A549 (cell line): ENCODE results near the gene BCAP31. TPM values are rescaled to one million over a fixed set of nuclear protein-coding genes. Genes with fewer than 3 reads are reported as not detected.

Experiments
- ATAC-seq, 2 experiments: fragments of 200-7000 bp in 1 of 2; fragments of >200 bp in 1 of 2; cut with Nextera tagmentation in 1 of 2; cut with Tn5 transposase in 1 of 2; 3 replicates each; pipeline versions ENCODE4 v1.8.0 to v1.9.1; 2018 to 2020; ENCODE audit warnings: mild to moderate bottlenecking in 1 of 2, moderate library complexity in 1 of 2
- CTCF ChIA-PET: fragments of 300-600 bp; sonication (Branson Sonifier 250); formaldehyde crosslinking; extraction: SDS; loops from one replicate; lab custom pipeline; 2021; ENCODE audit warnings: antibody characterized with exemption, inconsistent platforms; lab: Yijun Ruan, JAX
- POLR2A ChIA-PET: fragments of 350-600 bp; formaldehyde crosslinking; extraction: SDS; loops from one replicate; lab custom pipeline; 2021; ENCODE audit warnings: antibody characterized with exemption, inconsistent platforms; lab: Yijun Ruan, JAX
- DNase-seq, 2 experiments: peaks; one replicate each; pipeline versions ENCODE4 v3.0.0 to v3.0.0-alpha.2; 2011 to 2016; ENCODE audit warnings: low read depth in 1 of 2, low spot score in 1 of 2
- FAIRE-seq: peaks from 2 replicates; lab custom pipeline; 2011; peaks lifted over from hg19 to GRCh38; lab: Jason Lieb, UNC
- H3K27ac ChIP-seq, 2 experiments: fragments of >200 bp; sonication (Bioruptor Twin); formaldehyde crosslinking; 3 replicates each; pipeline ENCODE4 v1.5.1; 2016 to 2017
- H3K4me1 ChIP-seq: fragments of >200 bp; sonication (Bioruptor Twin); formaldehyde crosslinking; 3 replicates; pipeline ENCODE4 v1.6.1; 2016
- H3K4me2 ChIP-seq: fragments of >200 bp; sonication (Bioruptor Twin); formaldehyde crosslinking; 3 replicates; pipeline ENCODE4 v1.6.1; 2016
- H3K4me3 ChIP-seq: fragments of >200 bp; sonication (Bioruptor Twin); formaldehyde crosslinking; 3 replicates; pipeline ENCODE4 v1.5.1; 2016
- H3K9me3 ChIP-seq: fragments of >200 bp; sonication (Bioruptor Twin); formaldehyde crosslinking; 3 replicates; pipeline ENCODE4 v1.6.1; 2016
- BCL3 ChIP-seq: fragments of >200 bp; sonication (Bioruptor Twin); formaldehyde crosslinking; IDR thresholded peaks from 3 replicates; pipeline ENCODE4 v1.6.1; 2016
- BHLHE40 ChIP-seq: IDR thresholded peaks from 2 replicates; pipeline ENCODE4 v1.6.1; 2012; ENCODE audit warnings: low read depth, low read length, inconsistent platforms
- CEBPB ChIP-seq, 2 experiments: fragments of >200 bp in 1 of 2; sonication (Bioruptor Twin) in 1 of 2; formaldehyde crosslinking in 1 of 2; IDR thresholded peaks; 2 replicates each; pipeline ENCODE4 v1.6.1; 2012 to 2016
- EHMT2 ChIP-seq: fragments of 200-600 bp; sonication (generic); IDR thresholded peaks from 2 replicates; pipeline ENCODE4 v1.6.1; 2016; ENCODE audit warnings: antibody characterized with exemption, low read depth, mild to moderate bottlenecking, moderate library complexity
- EP300 ChIP-seq, 2 experiments: fragments of >200 bp; sonication (Bioruptor Twin); formaldehyde crosslinking; IDR thresholded peaks; 2 replicates in 1 of 2; 3 replicates in 1 of 2; pipeline ENCODE4 v1.6.1; 2016 to 2017
- ESRRA ChIP-seq: fragments of 150-350 bp; IDR thresholded peaks from 2 replicates; pipeline ENCODE4 v1.6.1; 2014; ENCODE audit warnings: mild to moderate bottlenecking, low read length, borderline replicate concordance
- FOXS1 ChIP-seq: fragments of 250-450 bp; sonication (Bioruptor Pico); IDR thresholded peaks from 2 replicates; pipeline ENCODE4 v1.5.0; 2020; ENCODE audit warnings: mild to moderate bottlenecking, moderate library complexity
- HEYL ChIP-seq: fragments of 250-450 bp; sonication (Bioruptor Pico); IDR thresholded peaks from 2 replicates; pipeline ENCODE4 v1.8.0; 2021; ENCODE audit warnings: mild to moderate bottlenecking, moderate library complexity
- HOXB13 ChIP-seq: fragments of 250-450 bp; sonication (Bioruptor Pico); IDR thresholded peaks from 2 replicates; pipeline ENCODE4 v1.5.0; 2020; ENCODE audit warnings: low read depth, mild to moderate bottlenecking, moderate library complexity
- KDM5A ChIP-seq: fragments of 200-600 bp; sonication (generic); IDR thresholded peaks from 2 replicates; pipeline ENCODE4 v1.6.1; 2016; ENCODE audit warnings: antibody characterized with exemption, mild to moderate bottlenecking
- MAFK ChIP-seq: fragments of 450-650 bp; IDR thresholded peaks from 2 replicates; pipeline ENCODE4 v1.6.1; 2014; ENCODE audit not compliant: partially characterized antibody
- MAX ChIP-seq: IDR thresholded peaks from 2 replicates; pipeline ENCODE4 v1.6.1; 2012
- MAZ ChIP-seq: fragments of 150-350 bp; IDR thresholded peaks from 2 replicates; pipeline ENCODE4 v1.6.1; 2014; ENCODE audit warnings: antibody characterized with exemption, low read depth, low read length, borderline replicate concordance
- PHF8 ChIP-seq: fragments of 200-600 bp; sonication (generic); IDR thresholded peaks from 2 replicates; pipeline ENCODE4 v1.6.1; 2016; ENCODE audit warnings: low read depth, mild to moderate bottlenecking, antibody characterized with exemption, moderate library complexity, borderline replicate concordance
- POLR2A ChIP-seq: IDR thresholded peaks from 2 replicates; pipeline ENCODE4 v1.6.1; 2012; ENCODE audit warnings: mild to moderate bottlenecking, low read length
- POLR2AphosphoS2 ChIP-seq: conservative IDR thresholded peaks from 2 replicates; pipeline ENCODE4 v1.6.1; 2012; ENCODE audit warnings: low read length, improper control_type of control experiment, inconsistent platforms
- RCOR1 ChIP-seq: fragments of 150-350 bp; IDR thresholded peaks from 2 replicates; pipeline ENCODE4 v1.6.1; 2014; ENCODE audit warnings: antibody characterized with exemption, low read length, low read depth
- ZFP36 ChIP-seq: fragments of 450-650 bp; IDR thresholded peaks from 2 replicates; pipeline ENCODE4 v1.6.1; 2014; ENCODE audit warnings: borderline replicate concordance; ENCODE audit not compliant: partially characterized antibody
- WGBS: methylation state at CpG from one replicate; pipeline ENCODE4 v1.1.6; 2017; ENCODE audit errors: missing lambda C conversion rate; 5-methylcytosine and 5-hydroxymethylcytosine counted together
- polyA plus RNA-seq, 4 experiments: library from polyadenylated mRNA; depleted of rRNA in 3 of 4; stranded (reverse); fragments of >200 nt; fragmentation: RNase III in 1 of 4; extraction: RNeasy Plus Mini Kit Qiagen cat#74134 plus additional on column Dnase treatment in 1 of 4; gene quantifications; 2 replicates in 3 of 4; 3 replicates in 1 of 4; pipeline ENCODE4 v1.2.3, GENCODE V29; 2011 to 2017
- TF ChIP-seq, protein P1 (sequence below): fragments of 250-450 bp; sonication (Bioruptor Pico); IDR thresholded peaks from 2 replicates; pipeline ENCODE4 v1.5.0; 2020; ENCODE audit warnings: low read depth, mild to moderate bottlenecking, moderate library complexity
- TF ChIP-seq, protein P2 (sequence below): fragments of 200-600 bp; sonication (generic); IDR thresholded peaks from 2 replicates; pipeline ENCODE4 v1.6.1; 2016; ENCODE audit warnings: antibody characterized with exemption, mild to moderate bottlenecking, moderate library complexity

BCAP31 gene
- polyA plus RNA-seq, 2 of the 4 experiments (the other 2 are of a cell fraction) = 217 to 349 TPM

DNA sequence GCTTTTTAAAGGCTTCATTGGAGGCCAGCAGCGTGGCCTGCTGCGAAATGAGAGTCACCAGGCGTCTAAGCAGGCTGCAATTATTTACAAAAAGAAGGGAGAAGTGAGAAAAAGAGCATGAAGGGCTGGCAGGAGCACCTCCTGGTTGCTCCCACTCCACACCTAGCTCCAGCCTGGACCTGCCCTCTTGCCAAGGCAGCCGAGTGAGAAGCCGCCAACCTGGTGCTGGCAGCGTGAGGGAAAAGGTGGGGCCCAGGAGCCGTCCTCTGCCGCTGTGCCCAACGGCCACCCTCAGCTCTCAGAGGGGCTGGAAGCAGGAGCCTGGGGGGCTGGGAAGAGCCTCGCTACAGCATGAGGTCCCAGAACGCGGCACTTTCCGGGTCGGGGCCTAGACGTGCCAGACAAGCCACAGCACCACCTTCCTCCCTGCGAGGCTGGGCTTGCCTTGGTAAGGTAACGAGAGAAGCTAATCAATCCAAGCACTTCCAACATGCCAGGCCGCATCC is 20.1 kb downstream of the BCAP31 start:
- TF ChIP-seq EP300 (IDR thresholded peaks at IDR 0.05) (no peak), MAX (no peak), EHMT2 (no peak), HEYL (CRISPR knock-in tag) (no peak), FOXS1 (CRISPR knock-in tag) (no peak)
- TF ChIP-seq, protein P1, sequence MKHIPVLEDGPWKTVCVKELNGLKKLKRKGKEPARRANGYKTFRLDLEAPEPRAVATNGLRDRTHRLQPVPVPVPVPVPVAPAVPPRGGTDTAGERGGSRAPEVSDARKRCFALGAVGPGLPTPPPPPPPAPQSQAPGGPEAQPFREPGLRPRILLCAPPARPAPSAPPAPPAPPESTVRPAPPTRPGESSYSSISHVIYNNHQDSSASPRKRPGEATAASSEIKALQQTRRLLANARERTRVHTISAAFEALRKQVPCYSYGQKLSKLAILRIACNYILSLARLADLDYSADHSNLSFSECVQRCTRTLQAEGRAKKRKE (CRISPR knock-in tag) = no peak
- POLR2A ChIA-PET = no interaction called here
- Histone ChIP-seq H3K4me1 (peaks cover 8% of the 10 kb centered on the region; the same call in 2 of the 3 replicates), H3K4me2 (no peak overlapping the region), H3K4me3 (no peak overlapping the region), H3K27ac (no peak overlapping the region), H3K9me3 (no peaks in the 10 kb centered on the region)
- ATAC-seq (no peak), DNase-seq (no peak), FAIRE-seq (no peak)
- CTCF ChIA-PET = interaction anchor here (0.8 to 1.7 kb wide), 5 partner anchors 17 to 164 kb away, joined by 4 to 7 read pairs (median 5); partner anchors contain the start of gene SLC6A8
- WGBS = 91% methylated on average over 18 of the region's 18 CpGs

DNA sequence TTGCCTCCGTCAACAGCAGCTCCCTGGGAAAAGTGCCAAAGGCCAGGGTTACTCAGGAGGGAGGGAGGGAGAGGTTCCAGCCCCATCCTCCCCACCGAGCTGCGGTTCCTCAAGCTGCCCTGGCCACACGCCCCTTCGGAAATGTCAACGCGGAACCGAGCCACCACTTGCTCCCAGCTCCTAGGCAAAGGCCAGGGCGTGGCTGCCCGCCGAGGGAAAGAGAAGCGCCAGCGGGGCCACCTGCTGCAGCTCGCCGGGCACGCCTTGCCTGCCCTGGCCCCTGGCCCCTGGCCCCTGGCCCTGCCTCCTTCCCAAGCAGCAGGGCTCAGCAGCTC is 21.2 kb downstream of the BCAP31 start:
- FAIRE-seq = no peak
- Histone ChIP-seq H3K9me3 (no peaks in the 10 kb centered on the region), H3K4me2 (no peak overlapping the region), H3K4me1 (no peaks in the 10 kb centered on the region), H3K27ac (no peak overlapping the region), H3K4me3 (no peak overlapping the region)
- DNase-seq = no peak
- POLR2A ChIA-PET = no interaction called here
- WGBS = 71% methylated on average over 1 of the region's 16 CpGs
- no peak for ATAC-seq
- TF ChIP-seq POLR2A (no peak), BHLHE40 (no peak), FOXS1 (CRISPR knock-in tag) (no peak), RCOR1 (no peak)
- CTCF ChIA-PET = interaction anchor here (1.0 to 1.7 kb wide), 3 partner anchors 58 to 163 kb away, joined by 3 to 5 read pairs (median 4); no protein-coding TSS in a partner anchor

DNA sequence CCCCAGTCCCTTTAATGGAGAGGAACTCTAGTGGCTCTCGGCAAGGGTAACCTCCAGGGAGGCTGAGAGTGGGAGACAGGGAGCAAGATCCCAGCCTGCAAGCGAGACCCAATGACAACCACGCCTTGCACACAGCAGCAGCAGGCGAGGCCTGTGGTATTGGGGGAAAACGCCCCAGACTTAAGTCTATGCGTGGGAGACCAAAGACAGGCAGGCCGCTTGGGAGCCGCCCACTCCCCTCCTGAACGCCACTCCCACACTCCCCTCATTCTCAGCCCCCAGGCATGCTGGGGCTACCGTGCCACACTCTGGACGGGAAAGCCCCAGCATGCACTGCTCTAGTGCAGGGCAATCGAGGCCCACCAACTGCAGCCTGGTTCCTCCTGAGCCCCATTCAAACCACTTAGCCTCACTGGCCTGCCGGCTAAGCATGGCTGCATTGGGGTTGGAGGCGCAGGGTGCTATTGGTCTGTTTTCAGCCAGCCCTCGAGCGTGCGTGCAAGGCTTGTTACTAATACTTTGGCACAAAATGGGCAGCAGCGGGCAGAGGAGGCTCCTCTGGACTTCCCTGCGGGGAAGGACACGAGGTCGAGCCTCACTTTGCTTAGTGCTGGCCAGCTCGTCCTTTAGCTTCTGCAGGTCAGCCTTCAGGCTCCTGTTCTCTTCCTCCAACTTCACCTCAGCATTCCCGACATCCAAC is 21.7 kb downstream of the BCAP31 start:
- H3K4me1 ChIP-seq = no peaks in the 10 kb centered on the region
- no peak overlapping the region for H3K27ac ChIP-seq
- no peaks in the 10 kb centered on the region for H3K9me3 ChIP-seq
- CTCF ChIA-PET = interaction anchor here (1.0 to 1.7 kb wide), 3 partner anchors 57 to 250 kb away, joined by 3 to 5 read pairs (median 3); no protein-coding TSS in a partner anchor
- no peak overlapping the region for H3K4me3 ChIP-seq
- FAIRE-seq (no peak), ATAC-seq (no peak), DNase-seq (no peak)
- TF ChIP-seq MAZ = no peak
- TF ChIP-seq KDM5A = no peak
- no peak for TF ChIP-seq MAX
- no peak for TF ChIP-seq PHF8
- TF ChIP-seq POLR2AphosphoS2 = no peak
- no peak for TF ChIP-seq BHLHE40
- no peak for TF ChIP-seq EHMT2
- no peak for TF ChIP-seq CEBPB (IDR thresholded peaks at IDR 0.05)
- no peak overlapping the region for H3K4me2 ChIP-seq
- POLR2A ChIA-PET = no interaction called here
- 92% methylated on average over 20 of the region's 23 CpGs for WGBS

DNA sequence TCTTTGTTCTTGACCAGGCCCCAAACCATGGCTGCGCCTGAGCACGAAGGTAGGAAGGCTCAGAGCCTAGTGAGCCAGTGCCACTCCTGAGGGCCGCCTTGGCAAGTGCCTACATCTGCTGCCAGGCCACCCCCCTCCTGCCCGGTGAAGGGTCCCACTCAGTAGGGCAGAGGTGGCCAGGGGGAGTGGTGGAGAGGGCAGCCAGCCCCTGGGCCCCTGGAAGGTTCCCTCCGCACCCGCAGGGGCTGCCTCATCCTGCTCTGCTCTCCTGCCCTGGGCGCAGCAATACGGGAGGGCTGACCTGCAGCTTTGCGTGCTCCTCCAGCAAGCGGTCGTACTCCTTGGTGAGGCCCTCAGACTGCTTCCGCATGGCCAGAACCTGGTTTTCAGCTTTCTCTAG is 22.5 kb downstream of the BCAP31 start:
- no peak for FAIRE-seq
- CTCF ChIA-PET = interaction anchor here (1.3 kb wide), 1 partner anchor 251 kb away, joined by 3 read pairs; no protein-coding TSS in a partner anchor
- H3K4me3 ChIP-seq = no peak overlapping the region
- no peak for ATAC-seq
- no peak for DNase-seq
- H3K27ac ChIP-seq = no peak overlapping the region
- POLR2A ChIA-PET = no interaction called here
- no peaks in the 10 kb centered on the region for H3K9me3 ChIP-seq
- H3K4me1 ChIP-seq = no peaks in the 10 kb centered on the region
- H3K4me2 ChIP-seq = no peak overlapping the region
- TF ChIP-seq MAFK (no peak), ZFP36 (no peak), KDM5A (no peak), FOXS1 (CRISPR knock-in tag) (no peak), HOXB13 (CRISPR knock-in tag) (no peak), EHMT2 (no peak), BCL3 (no peak), HEYL (CRISPR knock-in tag) (no peak), PHF8 (no peak), POLR2A (no peak), ESRRA (no peak)
- TF ChIP-seq, protein P2, sequence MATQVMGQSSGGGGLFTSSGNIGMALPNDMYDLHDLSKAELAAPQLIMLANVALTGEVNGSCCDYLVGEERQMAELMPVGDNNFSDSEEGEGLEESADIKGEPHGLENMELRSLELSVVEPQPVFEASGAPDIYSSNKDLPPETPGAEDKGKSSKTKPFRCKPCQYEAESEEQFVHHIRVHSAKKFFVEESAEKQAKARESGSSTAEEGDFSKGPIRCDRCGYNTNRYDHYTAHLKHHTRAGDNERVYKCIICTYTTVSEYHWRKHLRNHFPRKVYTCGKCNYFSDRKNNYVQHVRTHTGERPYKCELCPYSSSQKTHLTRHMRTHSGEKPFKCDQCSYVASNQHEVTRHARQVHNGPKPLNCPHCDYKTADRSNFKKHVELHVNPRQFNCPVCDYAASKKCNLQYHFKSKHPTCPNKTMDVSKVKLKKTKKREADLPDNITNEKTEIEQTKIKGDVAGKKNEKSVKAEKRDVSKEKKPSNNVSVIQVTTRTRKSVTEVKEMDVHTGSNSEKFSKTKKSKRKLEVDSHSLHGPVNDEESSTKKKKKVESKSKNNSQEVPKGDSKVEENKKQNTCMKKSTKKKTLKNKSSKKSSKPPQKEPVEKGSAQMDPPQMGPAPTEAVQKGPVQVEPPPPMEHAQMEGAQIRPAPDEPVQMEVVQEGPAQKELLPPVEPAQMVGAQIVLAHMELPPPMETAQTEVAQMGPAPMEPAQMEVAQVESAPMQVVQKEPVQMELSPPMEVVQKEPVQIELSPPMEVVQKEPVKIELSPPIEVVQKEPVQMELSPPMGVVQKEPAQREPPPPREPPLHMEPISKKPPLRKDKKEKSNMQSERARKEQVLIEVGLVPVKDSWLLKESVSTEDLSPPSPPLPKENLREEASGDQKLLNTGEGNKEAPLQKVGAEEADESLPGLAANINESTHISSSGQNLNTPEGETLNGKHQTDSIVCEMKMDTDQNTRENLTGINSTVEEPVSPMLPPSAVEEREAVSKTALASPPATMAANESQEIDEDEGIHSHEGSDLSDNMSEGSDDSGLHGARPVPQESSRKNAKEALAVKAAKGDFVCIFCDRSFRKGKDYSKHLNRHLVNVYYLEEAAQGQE = no peak
- TF ChIP-seq, protein P1 (CRISPR knock-in tag) = no peak
- 93% methylated on average over 5 of the region's 12 CpGs for WGBS
